Common myeloid progenitor, CD34-positive (primary cell): ENCODE results near the gene BEGAIN.
"Not testable (repeated sequence)": the region's sequence is repeated elsewhere in the genome, so short reads cannot be mapped to it uniquely, and the experiment has no call there.

Source experiments
- CTCF ChIA-PET: fragments of 350-600 bp; sonication (Branson Sonifier 250); formaldehyde crosslinking; loops from one replicate; lab custom pipeline; 2021; ENCODE audit warnings: antibody characterized with exemption; lab: Charles Lee
- POLR2A ChIA-PET: fragments of 350-600 bp; sonication (Branson Sonifier 250); formaldehyde crosslinking; loops from one replicate; lab custom pipeline; 2021; ENCODE audit warnings: antibody characterized with exemption; lab: Charles Lee
- DNase-seq, 3 donors: peaks; one replicate each; pipeline versions ENCODE4 v3.0.0 to v3.0.0-alpha.2; 2013
- H3K27ac ChIP-seq, 2 experiments: 1 replicate in 1 of 2; 2 replicates in 1 of 2; pipeline ENCODE4 v1.7.0; 2013; ENCODE audit warnings: inconsistent platforms in 2 of 2, low read length in 2 of 2, mild to moderate bottlenecking in 2 of 2, low read depth in 1 of 2, moderate library complexity in 1 of 2; ENCODE audit not compliant: severe bottlenecking in 2 of 2, insufficient read depth in 1 of 2, poor library complexity in 1 of 2
- H3K27me3 ChIP-seq, 5 experiments: replicated peaks in 2 of 5; 1 replicate in 3 of 5; 2 replicates in 2 of 5; pipeline versions ENCODE4 v1.6.1 to v1.7.0; 2013; ENCODE audit warnings: low read length in 4 of 5, mild to moderate bottlenecking in 2 of 5, moderate library complexity in 2 of 5, inconsistent platforms in 1 of 5; ENCODE audit not compliant: insufficient read depth in 5 of 5, control insufficient read depth in 4 of 5
- H3K36me3 ChIP-seq, 4 experiments: 1 replicate in 2 of 4; 2 replicates in 2 of 4; pipeline versions ENCODE4 v1.6.1 to v1.7.0; 2013; ENCODE audit warnings: low read length in 3 of 4, control low read depth in 1 of 4, mild to moderate bottlenecking in 1 of 4; ENCODE audit not compliant: control insufficient read depth in 4 of 4, insufficient read depth in 4 of 4
- H3K4me1 ChIP-seq, 4 experiments: 1 replicate in 3 of 4; 2 replicates in 1 of 4; pipeline versions ENCODE4 v1.6.1 to v1.7.1; 2013; ENCODE audit warnings: low read length in 3 of 4, mild to moderate bottlenecking in 3 of 4, control low read depth in 1 of 4, inconsistent platforms in 1 of 4, moderate library complexity in 1 of 4; ENCODE audit not compliant: control insufficient read depth in 4 of 4, insufficient read depth in 4 of 4; ENCODE audit errors: control extremely low read depth in 1 of 4
- H3K4me3 ChIP-seq, 7 experiments: 1 replicate in 4 of 7; 2 replicates in 3 of 7; pipeline versions ENCODE4 v1.5.1 to v1.7.0; 2013; ENCODE audit warnings: mild to moderate bottlenecking in 7 of 7, low read length in 6 of 7, moderate library complexity in 6 of 7, inconsistent platforms in 2 of 7, low read depth in 2 of 7, control low read depth in 1 of 7; ENCODE audit not compliant: insufficient read depth in 4 of 7, control insufficient read depth in 1 of 7; ENCODE audit errors: extremely low read depth in 1 of 7
- H3K9me3 ChIP-seq, 5 experiments: 1 replicate in 4 of 5; 2 replicates in 1 of 5; pipeline versions ENCODE4 v1.6.1 to v1.7.1; 2013; ENCODE audit warnings: low read length in 4 of 5, mild to moderate bottlenecking in 2 of 5, inconsistent platforms in 1 of 5, low read depth in 1 of 5, moderate library complexity in 1 of 5; ENCODE audit not compliant: control insufficient read depth in 4 of 5, insufficient read depth in 2 of 5; ENCODE audit errors: control extremely low read depth in 1 of 5
- WGBS: methylation state at CpG from one replicate; pipeline ENCODE4 v1.1.5; 2013; ENCODE audit not compliant: insufficient coverage; 5-methylcytosine and 5-hydroxymethylcytosine counted together

The BEGAIN gene

DNA sequence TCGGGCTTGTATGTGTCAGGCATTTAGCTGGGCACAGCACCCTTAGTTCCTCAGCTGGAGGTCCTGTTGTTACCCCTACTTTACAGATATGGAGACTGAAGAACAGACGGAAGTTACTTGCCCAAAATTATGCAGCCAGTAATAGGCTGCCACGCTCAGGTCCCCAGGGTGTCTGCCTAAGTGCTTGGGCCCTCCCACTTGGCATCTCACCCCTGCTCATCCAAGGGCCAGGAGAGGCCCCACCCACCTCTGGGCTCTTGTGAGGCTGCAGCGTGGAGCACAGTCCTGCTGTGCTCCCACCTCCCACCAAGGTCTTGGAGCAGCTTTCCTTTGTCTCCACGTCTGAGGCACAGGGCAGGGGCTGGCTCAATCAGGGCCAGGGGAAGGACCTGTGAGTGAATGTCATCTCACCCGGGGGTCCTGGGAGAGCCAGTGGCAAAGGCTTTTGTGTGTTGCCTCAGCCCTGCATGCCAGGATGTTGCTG, 64.6 kb downstream of the BEGAIN start:
- no peaks in the 10 kb centered on the region for H3K9me3 ChIP-seq
- no peak overlapping the region for H3K4me3 ChIP-seq
- ChIA-PET CTCF (interaction anchor here (5.2 kb wide), 1 partner anchor 123 kb away, joined by 46 read pairs; no protein-coding TSS in a partner anchor), POLR2A (no interaction called here)
- H3K27me3 ChIP-seq, result no peaks in the 10 kb centered on the region
- no peaks in the 10 kb centered on the region for H3K4me1 ChIP-seq
- H3K36me3 ChIP-seq, result peaks cover 0 to 8% (median 2%) of the 10 kb centered on the region in 4 experiments
- DNase-seq, result no peak
- H3K27ac ChIP-seq, result no peak overlapping the region
- 88% methylated on average over 6 of the region's 6 CpGs for WGBS

DNA sequence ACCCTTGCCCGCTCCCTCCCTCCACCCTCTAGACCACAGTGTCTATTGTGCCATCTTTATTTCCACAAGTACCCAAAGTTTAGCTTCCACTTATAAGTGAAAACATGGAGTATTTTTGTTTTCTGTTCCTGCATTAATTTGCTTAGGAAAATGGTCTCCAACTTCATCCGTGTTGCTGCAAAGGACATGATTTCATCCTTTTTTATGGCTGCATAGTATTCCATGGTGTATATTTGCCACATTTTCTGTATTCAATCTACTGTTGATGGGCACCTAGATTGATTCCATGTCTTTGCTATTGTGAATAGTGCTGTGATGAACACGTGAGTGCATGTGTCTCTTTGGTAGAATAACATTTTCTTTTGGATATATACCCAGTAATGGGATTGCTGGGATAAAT, 81.2 kb downstream of the BEGAIN start:
- H3K27ac ChIP-seq, H3K4me3 ChIP-seq, DNase-seq, H3K36me3 ChIP-seq, H3K27me3 ChIP-seq, CTCF ChIA-PET, H3K4me1 ChIP-seq, POLR2A ChIA-PET, H3K9me3 ChIP-seq: not testable (repeated sequence)
- 100% methylated on average over 1 of the region's 3 CpGs for WGBS

DNA sequence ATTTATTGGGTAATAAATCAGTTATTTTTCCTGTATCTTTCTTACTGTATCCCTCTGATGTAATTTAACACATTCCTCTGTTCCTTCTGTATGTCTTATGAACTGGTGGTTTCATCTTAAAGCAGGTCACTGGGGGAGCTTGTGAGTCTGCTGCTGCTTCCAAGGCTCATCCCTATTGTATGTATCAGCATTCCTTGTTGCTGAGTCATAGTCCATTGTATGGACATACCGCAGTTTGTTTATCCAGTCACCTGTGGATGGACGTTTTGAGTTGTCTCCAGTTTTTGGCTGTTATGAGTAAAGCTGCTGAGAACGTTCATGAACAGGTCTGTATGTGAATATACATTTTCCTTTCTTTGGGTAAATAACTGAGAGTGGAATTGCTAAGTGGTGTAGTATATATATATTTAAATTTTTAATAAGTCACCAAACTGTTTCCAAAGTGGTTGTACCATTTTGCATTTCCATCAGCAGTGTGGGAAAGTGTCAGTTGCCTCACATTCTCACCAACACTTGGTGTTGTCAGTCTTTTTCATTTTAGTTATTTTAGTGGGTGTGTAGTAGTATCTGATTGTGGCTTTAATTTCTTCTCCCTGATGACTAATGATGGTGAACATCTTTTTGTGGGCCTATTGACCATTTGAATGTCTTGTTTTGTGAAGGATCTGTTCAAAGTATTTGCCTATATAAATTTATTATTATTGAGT, 82.7 kb downstream of the BEGAIN start:
- Histone ChIP-seq H3K27me3 (no peaks in the 10 kb centered on the region), H3K4me3 (no peak overlapping the region), H3K36me3 (no peaks in the 10 kb centered on the region), H3K9me3 (peaks cover 0 to 10% (median 3%) of the 10 kb centered on the region in 5 experiments), H3K27ac (no peak overlapping the region), H3K4me1 (peaks cover 0 to 5% (median under 1%) of the 10 kb centered on the region in 4 experiments)
- DNase-seq, result no peak
- POLR2A ChIA-PET, result no interaction called here
- CTCF ChIA-PET, result no interaction called here
- 100% methylated on average over 1 of the region's 3 CpGs for WGBS

DNA sequence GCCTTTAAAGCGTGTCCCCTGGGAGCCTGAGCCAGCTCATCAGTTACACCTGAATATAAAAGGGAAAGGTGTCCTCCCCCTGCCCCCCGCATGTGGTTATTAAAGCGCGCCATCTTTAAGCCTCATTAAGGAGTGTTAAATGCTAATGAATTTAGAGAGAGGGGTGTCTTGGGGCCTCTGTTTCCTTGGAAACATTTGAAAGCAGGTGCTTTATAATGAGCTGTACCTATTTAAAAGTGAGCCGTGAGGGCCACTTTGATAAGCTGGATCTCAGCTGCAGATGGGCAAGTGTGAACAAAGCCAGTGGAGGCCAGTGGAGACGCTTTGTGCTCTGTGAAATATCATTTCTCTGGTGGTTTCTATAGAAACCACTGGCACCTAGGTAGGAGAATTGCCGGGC, 84.0 kb downstream of the BEGAIN start:
- CTCF ChIA-PET, result no interaction called here
- POLR2A ChIA-PET, result no interaction called here
- 98% methylated on average over 6 of the region's 7 CpGs for WGBS
- H3K4me1 ChIP-seq, result peaks cover 0 to 8% (median under 1%) of the 10 kb centered on the region in 4 experiments
- no peaks in the 10 kb centered on the region for H3K36me3 ChIP-seq
- H3K4me3 ChIP-seq, result no peak overlapping the region
- H3K27me3 ChIP-seq, result no peaks in the 10 kb centered on the region
- peaks cover 0 to 10% (median 3%) of the 10 kb centered on the region in 5 experiments for H3K9me3 ChIP-seq
- no peak overlapping the region for H3K27ac ChIP-seq
- DNase-seq, result no peak

GRCh38 chr14:100502622-100503220, 84.5 kb downstream of the BEGAIN start:
- ChIA-PET CTCF (no interaction called here), POLR2A (no interaction called here)
- Histone ChIP-seq H3K4me1 (peaks cover 0 to 8% (median under 1%) of the 10 kb centered on the region in 4 experiments), H3K36me3 (no peaks in the 10 kb centered on the region), H3K9me3 (peaks cover 0 to 10% (median 3%) of the 10 kb centered on the region in 5 experiments), H3K4me3 (no peak overlapping the region), H3K27me3 (no peaks in the 10 kb centered on the region), H3K27ac (no peak overlapping the region)
- no peak for DNase-seq
- WGBS, result 97% methylated on average over 9 of the region's 10 CpGs

GRCh38 chr14:100500128-100500527, 87.1 kb downstream of the BEGAIN start:
- DNase-seq, result no peak
- no peak overlapping the region for H3K4me3 ChIP-seq
- 100% methylated on average over 4 of the region's 9 CpGs for WGBS
- no peaks in the 10 kb centered on the region for H3K36me3 ChIP-seq
- POLR2A ChIA-PET, result no interaction called here
- H3K9me3 ChIP-seq, result peaks cover 0 to 3% (median 0%) of the 10 kb centered on the region in 5 experiments
- CTCF ChIA-PET, result no interaction called here
- no peak overlapping the region for H3K27ac ChIP-seq
- peaks cover 0 to 8% (median under 1%) of the 10 kb centered on the region in 4 experiments for H3K4me1 ChIP-seq
- no peaks in the 10 kb centered on the region for H3K27me3 ChIP-seq

GRCh38 chr14:100498068-100498467, 89.1 kb downstream of the BEGAIN start:
- DNase-seq, result no peak
- 98% methylated on average over 9 of the region's 9 CpGs for WGBS
- Histone ChIP-seq H3K27ac (no peak overlapping the region), H3K27me3 (no peaks in the 10 kb centered on the region), H3K4me3 (no peak overlapping the region), H3K36me3 (no peaks in the 10 kb centered on the region), H3K4me1 (peaks cover 0 to 11% (median under 1%) of the 10 kb centered on the region in 4 experiments), H3K9me3 (no peaks in the 10 kb centered on the region)
- CTCF ChIA-PET, result no interaction called here
- POLR2A ChIA-PET, result no interaction called here
